22Rv1 (cell line): ENCODE measurements around the gene COMMD2.

Experiments
- CTCF ChIP-seq: fragments of 450-650 bp; IDR thresholded peaks from 2 replicates; pipeline ENCODE4 v1.5.1; 2017; ENCODE audit warnings: mild to moderate bottlenecking
- ZFX ChIP-seq: fragments of 450-650 bp; IDR thresholded peaks from 2 replicates; pipeline ENCODE4 v1.6.1; 2017; ENCODE audit warnings: antibody characterized with exemption, borderline replicate concordance

- no peak for TF ChIP-seq CTCF
- no peak for TF ChIP-seq ZFX
Observed at GRCh38 chr3:149701977-149702350, 50.3 kb downstream of the COMMD2 start.
